Measurements from ENCODE around the gene INPP5E. TPM values are rescaled to one million over a fixed set of nuclear protein-coding genes. Genes with fewer than 3 reads are reported as not detected.

The INPP5E gene
- total RNA-seq, 1 experiment from 2014 or later: 2.4 TPM

GRCh38 chr9:136386018-136386417, 53.6 kb downstream of the INPP5E start:
- DNase-seq (ENCODE audit: low spot score): no peak

DNA sequence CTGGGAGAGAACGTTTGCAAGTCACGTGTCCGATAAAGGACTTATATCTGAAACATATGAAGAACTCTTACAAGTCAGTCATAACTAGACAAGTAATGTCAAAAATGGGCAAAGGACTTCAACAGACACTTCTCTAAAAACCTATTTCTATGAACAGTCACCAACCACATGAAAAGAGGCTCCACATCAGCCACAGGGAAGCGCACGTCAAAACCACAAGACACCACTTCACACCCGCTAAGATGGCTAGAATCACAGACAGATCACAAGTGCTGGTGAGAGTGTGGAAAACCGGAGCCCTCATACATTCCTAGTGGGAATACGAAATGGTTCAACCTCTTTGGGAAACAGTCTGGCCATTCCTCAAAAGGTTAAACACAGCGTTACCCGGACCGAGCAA, 54.6 kb downstream of the INPP5E start:
- no peak for DNase-seq (ENCODE audit: low spot score)

GRCh38 chr9:136383436-136383835, 56.2 kb downstream of the INPP5E start:
- no peak for DNase-seq (ENCODE audit: low spot score)

- DNase-seq (ENCODE audit: low spot score): no peak
These were observed 57.6 kb downstream of the INPP5E start for GRCh38 chr9:136381966-136382513.

DNA sequence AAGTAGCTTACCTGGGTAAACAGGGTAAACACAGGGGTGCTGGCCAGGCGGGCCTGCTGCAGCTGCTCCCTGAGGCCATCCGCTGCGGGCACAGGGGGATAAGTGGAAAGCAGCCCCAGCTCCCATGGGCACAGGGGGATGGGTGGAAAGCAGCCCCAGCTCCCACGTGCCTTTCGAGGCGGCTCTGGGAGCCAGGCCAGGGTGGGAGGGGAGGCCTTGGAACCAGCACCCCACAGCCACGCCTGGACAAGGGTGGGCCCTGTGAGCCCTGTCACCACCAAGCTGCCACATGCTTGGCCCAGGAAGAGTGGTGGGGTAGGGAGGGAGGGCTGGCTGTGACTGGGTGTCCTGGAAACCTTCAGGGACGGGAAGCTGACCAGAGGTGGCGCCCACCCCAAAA, 58.3 kb downstream of the INPP5E start:
- DNase-seq (ENCODE audit: low spot score): no peak

- DNase-seq (ENCODE audit: low spot score): no peak
These were observed 59.3 kb downstream of the INPP5E start for GRCh38 chr9:136380381-136380780.

DNA sequence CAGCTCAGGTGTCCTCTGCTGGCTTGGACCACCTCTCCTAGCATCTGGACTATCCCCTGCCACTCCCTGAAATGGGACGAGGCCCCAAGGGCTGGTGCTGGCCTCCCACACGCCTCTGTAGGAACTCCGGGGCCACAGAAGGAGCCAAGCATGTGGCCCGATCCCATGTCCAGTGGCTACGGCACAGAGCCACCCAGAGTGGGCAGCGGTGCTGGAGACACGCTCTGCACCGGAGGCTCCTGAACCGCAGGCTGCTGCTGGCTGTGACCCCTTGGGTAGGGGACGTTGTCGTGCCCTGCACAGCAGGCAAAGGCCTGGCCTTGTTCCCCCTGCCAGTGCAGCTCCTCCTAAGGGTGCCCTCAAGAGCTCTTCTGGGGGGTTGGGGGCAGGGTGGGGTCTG, 59.8 kb downstream of the INPP5E start:
- no peak for DNase-seq (ENCODE audit: low spot score)

GRCh38 chr9:136379401-136379800, 60.2 kb downstream of the INPP5E start:
- DNase-seq (ENCODE audit: low spot score): no peak

DNA sequence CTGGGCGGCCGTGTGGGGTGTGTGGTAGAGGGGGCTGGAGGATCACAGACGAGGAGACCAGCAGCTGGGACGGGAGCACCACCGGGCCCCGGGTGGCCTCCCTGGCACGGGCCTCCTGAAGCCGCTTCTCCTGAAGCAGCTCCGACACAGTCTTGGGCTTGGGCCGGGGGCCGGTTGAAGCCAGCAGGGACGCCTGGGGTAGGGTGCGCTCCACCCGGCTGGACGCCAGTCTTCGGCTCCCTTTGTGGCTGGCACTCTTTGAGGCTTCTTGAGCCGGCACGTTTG, 60.7 kb downstream of the INPP5E start:
- DNase-seq (ENCODE audit: low spot score): no peak

Other genes with a start within 250 kb of the INPP5E start
- gene LHX3, start 234.7 kb downstream of the INPP5E start, total RNA-seq (2014; rRNA removed; shearing (Covaris generic)): not detected in 2 replicates
- gene QSOX2, start 194.0 kb downstream of the INPP5E start, total RNA-seq (2014; rRNA removed; shearing (Covaris generic)): 9.2 and 10.3 TPM in 2 replicates
- gene CCDC187, start 135.8 kb downstream of the INPP5E start, total RNA-seq (2014; rRNA removed; shearing (Covaris generic)): not detected in 2 replicates
- 5.1 and 8.9 TPM in 2 replicates for gene GPSM1, start 112.3 kb downstream of the INPP5E start, total RNA-seq (2014; rRNA removed; shearing (Covaris generic))
- gene DNLZ, start 76.1 kb downstream of the INPP5E start, total RNA-seq (2014; rRNA removed; shearing (Covaris generic)): 26.5 and 39.6 TPM in 2 replicates
- gene CARD9, start 66.2 kb downstream of the INPP5E start, total RNA-seq (2014; rRNA removed; shearing (Covaris generic)): 0.17 and 0.18 TPM in 2 replicates
- gene SNAPC4, start 39.7 kb downstream of the INPP5E start, total RNA-seq (2014; rRNA removed; shearing (Covaris generic)): 2.8 and 5.6 TPM in 2 replicates
- gene ENTR1, start 29.2 kb downstream of the INPP5E start, total RNA-seq (2014; rRNA removed; shearing (Covaris generic)): 36.5 and 51.3 TPM in 2 replicates
- gene PMPCA, start 29.2 kb downstream of the INPP5E start, total RNA-seq (2014; rRNA removed; shearing (Covaris generic)): 44.4 and 64.2 TPM in 2 replicates
- 18.7 and 19.0 TPM in 2 replicates for gene SEC16A, start 43.2 kb upstream of the INPP5E start, total RNA-seq (2014; rRNA removed; shearing (Covaris generic))
- gene NOTCH1, start 106.2 kb upstream of the INPP5E start, total RNA-seq (2014; rRNA removed; shearing (Covaris generic)): 2.4 and 3.2 TPM in 2 replicates
- gene EGFL7, start 223.1 kb upstream of the INPP5E start, total RNA-seq (2014; rRNA removed; shearing (Covaris generic)): 60.2 and 76.5 TPM in 2 replicates
- gene AGPAT2, start 247.6 kb upstream of the INPP5E start, total RNA-seq (2014; rRNA removed; shearing (Covaris generic)): 32.3 and 33.8 TPM in 2 replicates

All from H4 (cell line).